Osteoblast (primary cell): ENCODE measurements around the gene FAM117B. TPM values are rescaled to one million over a fixed set of nuclear protein-coding genes. Genes with fewer than 3 reads are reported as not detected.

Source experiments
- DNase-seq: peaks from one replicate; pipeline ENCODE4 v3.0.0; 2011; ENCODE audit warnings: low spot score, mixed read lengths; ENCODE audit not compliant: insufficient read length; ENCODE audit errors: missing footprints
- H2AFZ ChIP-seq: 2 replicates; pipeline ENCODE4 v1.6.0; 2011; ENCODE audit warnings: mild to moderate bottlenecking, low read length
- H3K27ac ChIP-seq: 2 replicates; pipeline ENCODE4 v1.5.1; 2011; ENCODE audit warnings: mild to moderate bottlenecking, low read depth, low read length, moderate library complexity
- H3K27me3 ChIP-seq: 2 replicates; pipeline ENCODE4 v1.6.0; 2012; ENCODE audit warnings: mild to moderate bottlenecking, control low read depth, inconsistent platforms, low read length, moderate library complexity; ENCODE audit not compliant: insufficient read depth
- H3K36me3 ChIP-seq: 2 replicates; pipeline ENCODE4 v1.5.1; 2011; ENCODE audit warnings: mild to moderate bottlenecking, low read length, control low read depth, moderate library complexity; ENCODE audit not compliant: insufficient read depth
- H3K4me1 ChIP-seq: 2 replicates; pipeline ENCODE4 v1.5.1; 2011; ENCODE audit warnings: mild to moderate bottlenecking, low read length, control low read depth, moderate library complexity; ENCODE audit not compliant: insufficient read depth
- H3K4me2 ChIP-seq: 2 replicates; pipeline ENCODE4 v1.6.0; 2011; ENCODE audit warnings: mild to moderate bottlenecking, low read length; ENCODE audit not compliant: insufficient read depth
- H3K4me3 ChIP-seq: fragments of 200-600 bp; sonication (generic); 3 replicates; pipeline ENCODE4 v1.5.1; 2012; ENCODE audit warnings: mild to moderate bottlenecking, low read length, inconsistent platforms; ENCODE audit not compliant: insufficient read depth
- H3K79me2 ChIP-seq: 2 replicates; pipeline ENCODE4 v1.6.0; 2012; ENCODE audit warnings: mild to moderate bottlenecking, low read length, control low read depth, inconsistent platforms; ENCODE audit not compliant: insufficient read depth
- H3K9me3 ChIP-seq: 2 replicates; pipeline ENCODE4 v1.5.1; 2011; ENCODE audit warnings: low read depth, low read length, control low read depth
- H4K20me1 ChIP-seq: 2 replicates; pipeline ENCODE4 v1.6.0; 2012; ENCODE audit warnings: mild to moderate bottlenecking, low read length, control low read depth; ENCODE audit not compliant: insufficient read depth
- CTCF ChIP-seq: IDR thresholded peaks from 2 replicates; pipeline ENCODE4 v1.5.1; 2011; ENCODE audit warnings: mild to moderate bottlenecking, low read depth, low read length, moderate library complexity; ENCODE audit errors: extremely low read depth
- small RNA-seq: library from RNA; depleted of rRNA; stranded (forward); fragments of <200 nt; gene quantifications from one replicate; pipeline ENCODE3, GENCODE V24; 2012
- total RNA-seq: library from RNA; depleted of rRNA; stranded (reverse); fragments of >200 nt; gene quantifications from 2 replicates; pipeline ENCODE4 v1.2.3, GENCODE V29; 2012

FAM117B gene
- total RNA-seq, 1 donor, result 2.9 TPM

DNA sequence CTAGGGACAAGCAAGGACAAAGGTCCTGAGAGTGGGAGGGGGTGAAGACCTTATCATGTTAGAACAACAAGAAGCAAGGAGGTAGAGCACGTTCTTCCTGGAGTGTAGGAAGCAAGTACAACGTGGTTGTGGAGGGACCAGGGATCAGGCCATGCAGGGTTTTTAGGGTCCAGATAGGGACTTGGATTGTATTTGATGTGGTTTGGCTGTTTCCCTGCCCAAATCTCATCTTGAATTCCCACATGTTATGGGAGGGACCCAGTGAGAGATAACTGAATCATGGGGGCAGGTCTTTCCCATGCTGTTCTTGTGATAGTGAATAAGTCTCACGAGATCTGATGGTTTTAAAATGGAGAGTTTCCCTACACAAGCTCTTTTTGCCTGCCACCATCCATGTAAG, 183.6 kb downstream of the FAM117B start:
- no peaks in the 10 kb centered on the region for H4K20me1 ChIP-seq
- H3K79me2 ChIP-seq, result no peaks in the 10 kb centered on the region
- no peak overlapping the region for H3K27ac ChIP-seq
- no peak for DNase-seq
- no peaks in the 10 kb centered on the region for H3K27me3 ChIP-seq
- H3K36me3 ChIP-seq, result no peaks in the 10 kb centered on the region
- no peaks in the 10 kb centered on the region for H3K9me3 ChIP-seq
- H3K4me1 ChIP-seq, result peaks cover 9% of the 10 kb centered on the region
- H2AFZ ChIP-seq, result no peak overlapping the region
- no peak overlapping the region for H3K4me3 ChIP-seq
- no peak for TF ChIP-seq CTCF
- no peak overlapping the region for H3K4me2 ChIP-seq

Small RNAs within 50 kb of the gene (small RNA-seq; reads per million reads assigned to genes)
- gene MTND4LP17, result not detected

Other genes with a start within 250 kb of the FAM117B start
- gene ICA1L, start 236.8 kb downstream of the FAM117B start, total RNA-seq, result 8.7 and 12.1 TPM in 2 replicates